ENCODE data around the gene VGLL3. TPM values are rescaled to one million over a fixed set of nuclear protein-coding genes. Genes with fewer than 3 reads are reported as not detected.
A peak's percentile ranks its signal among the peaks of the same experiment; 100 is the strongest.

The VGLL3 gene
- total RNA-seq: 17.7 TPM

- peak within 1 kb of the TSS; percentile 77 for H3K27ac ChIP-seq
- TF ChIP-seq POLR2AphosphoS5 (IDR thresholded peaks at IDR 0.05; ENCODE audit: insufficient read depth in 1 of 2, low read depth in 1 of 2) (peak in 1 of 2 donors; percentile 71), CTCF (IDR thresholded peaks at IDR 0.05) (no peak), POLR2A (IDR thresholded peaks at IDR 0.05) (peak in 1 of 2 donors; percentile 40)
- intact Hi-C loops (cut with DNase I): no loop called here
- H3K4me1 ChIP-seq: peaks cover 6% of the 10 kb centered on the region
- no peaks in the 10 kb centered on the region for H3K9me3 ChIP-seq
- peak within 1 kb of the TSS; percentile 59 to 70 for H3K4me3 ChIP-seq
- no peaks in the 10 kb centered on the region for H3K27me3 ChIP-seq
- no peaks in the 10 kb centered on the region for H3K36me3 ChIP-seq
- DNase-seq (ENCODE audit: extremely low spot score in 2 of 2): no peak
These were observed at the start of gene VGLL3 for GRCh38 chr3:86990734-86991481. Gene VGLL3, minus strand, starts transcription at chr3:86991149. Its CDS starts 406 bp downstream, at chr3:86990743.

- Histone ChIP-seq H3K4me1 (no peaks in the 10 kb centered on the region), H3K27me3 (no peaks in the 10 kb centered on the region), H3K4me3 (no peak overlapping the region), H3K27ac (no peak overlapping the region), H3K36me3 (no peaks in the 10 kb centered on the region), H3K9me3 (no peaks in the 10 kb centered on the region)
- DNase-seq (ENCODE audit: extremely low spot score in 2 of 2): no peak
- intact Hi-C loops (cut with DNase I): no loop called here
- TF ChIP-seq CTCF (IDR thresholded peaks at IDR 0.05) (no peak), POLR2A (IDR thresholded peaks at IDR 0.05) (no peak), POLR2AphosphoS5 (IDR thresholded peaks at IDR 0.05; ENCODE audit: insufficient read depth in 1 of 2, low read depth in 1 of 2) (no peak)
These were observed 46.7 kb upstream of the VGLL3 start for GRCh38 chr3:87037652-87038051.

GRCh38 chr3:87036671-87037070 is 45.7 kb upstream of the VGLL3 start:
- H3K4me1 ChIP-seq: no peaks in the 10 kb centered on the region
- no peaks in the 10 kb centered on the region for H3K27me3 ChIP-seq
- no peaks in the 10 kb centered on the region for H3K36me3 ChIP-seq
- H3K27ac ChIP-seq: no peak overlapping the region
- DNase-seq (ENCODE audit: extremely low spot score in 2 of 2): no peak
- H3K9me3 ChIP-seq: no peaks in the 10 kb centered on the region
- no peak overlapping the region for H3K4me3 ChIP-seq
- TF ChIP-seq POLR2A (IDR thresholded peaks at IDR 0.05) (no peak), POLR2AphosphoS5 (IDR thresholded peaks at IDR 0.05; ENCODE audit: insufficient read depth in 1 of 2, low read depth in 1 of 2) (no peak), CTCF (IDR thresholded peaks at IDR 0.05) (no peak)
- intact Hi-C loops (cut with DNase I): no loop called here

GRCh38 chr3:87035339-87035738 is 44.4 kb upstream of the VGLL3 start:
- Histone ChIP-seq H3K36me3 (no peaks in the 10 kb centered on the region), H3K9me3 (no peaks in the 10 kb centered on the region), H3K27ac (no peak overlapping the region), H3K27me3 (no peaks in the 10 kb centered on the region), H3K4me1 (no peaks in the 10 kb centered on the region), H3K4me3 (no peak overlapping the region)
- intact Hi-C loops (cut with DNase I): no loop called here
- DNase-seq (ENCODE audit: extremely low spot score in 2 of 2): no peak
- TF ChIP-seq POLR2AphosphoS5 (IDR thresholded peaks at IDR 0.05; ENCODE audit: insufficient read depth in 1 of 2, low read depth in 1 of 2) (no peak), CTCF (IDR thresholded peaks at IDR 0.05) (no peak), POLR2A (IDR thresholded peaks at IDR 0.05) (no peak)

- Histone ChIP-seq H3K36me3 (no peaks in the 10 kb centered on the region), H3K4me1 (no peaks in the 10 kb centered on the region), H3K9me3 (no peaks in the 10 kb centered on the region), H3K27me3 (no peaks in the 10 kb centered on the region), H3K4me3 (no peak overlapping the region), H3K27ac (no peak overlapping the region)
- intact Hi-C loops (cut with DNase I): no loop called here
- DNase-seq (ENCODE audit: extremely low spot score in 2 of 2): no peak
- TF ChIP-seq CTCF (IDR thresholded peaks at IDR 0.05) (no peak), POLR2AphosphoS5 (IDR thresholded peaks at IDR 0.05; ENCODE audit: insufficient read depth in 1 of 2, low read depth in 1 of 2) (no peak), POLR2A (IDR thresholded peaks at IDR 0.05) (no peak)
These were observed 42.3 kb upstream of the VGLL3 start for GRCh38 chr3:87033205-87033604.

Measured in vagina (tissue), 2 donors.